ENCODE measurements around the gene CDC42BPB.
A peak's percentile ranks its signal among the peaks of the same experiment; 100 is the strongest.

Gene CDC42BPB

GRCh38 chr14:102907980-102908730 lies 149.2 kb downstream of the CDC42BPB start:
- no peak for ATAC-seq
- Mint-ChIP-seq H3K27me3 (no peaks in the 10 kb centered on the region), H3K27ac (peak overlapping the region; percentile 57), H3K9me3 (no peaks in the 10 kb centered on the region), H3K4me3 (no peak overlapping the region), H3K4me1 (peaks cover 35% of the 10 kb centered on the region), H3K36me3 (peaks cover 54% of the 10 kb centered on the region)

DNA sequence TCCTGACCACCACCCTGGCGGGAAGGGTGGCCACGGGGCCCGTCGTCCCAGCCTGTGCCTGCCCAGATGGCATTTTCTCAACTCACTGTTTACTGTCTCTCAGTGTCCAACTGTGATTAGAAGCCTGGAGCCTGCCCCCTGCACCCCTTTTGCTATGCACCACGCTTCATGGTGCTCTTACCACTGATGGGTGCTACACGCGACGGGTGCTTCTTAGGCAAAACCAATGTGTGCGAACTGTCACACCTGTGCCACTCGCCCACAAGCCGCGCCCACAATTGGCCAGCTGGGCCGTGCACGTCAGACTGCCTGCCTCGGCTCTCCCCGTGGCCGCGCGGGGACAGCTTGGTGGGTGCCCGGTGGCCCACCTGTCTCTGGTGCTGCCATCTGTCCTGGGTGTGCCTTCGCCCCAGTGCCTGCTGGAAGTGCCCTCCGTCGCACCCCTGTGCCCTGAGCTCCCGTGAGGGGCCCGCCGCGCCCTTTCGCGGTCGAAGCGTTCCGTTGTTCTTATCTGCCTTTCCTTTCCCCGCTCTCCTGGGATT lies 150.0 kb downstream of the CDC42BPB start:
- peaks cover 59% of the 10 kb centered on the region for H3K36me3 Mint-ChIP-seq
- H3K4me3 Mint-ChIP-seq: no peak overlapping the region
- peaks cover 36% of the 10 kb centered on the region for H3K4me1 Mint-ChIP-seq
- H3K27me3 Mint-ChIP-seq: no peaks in the 10 kb centered on the region
- ATAC-seq: peak; percentile 27
- no peaks in the 10 kb centered on the region for H3K9me3 Mint-ChIP-seq
- peak overlapping the region; percentile 57 for H3K27ac Mint-ChIP-seq

DNA sequence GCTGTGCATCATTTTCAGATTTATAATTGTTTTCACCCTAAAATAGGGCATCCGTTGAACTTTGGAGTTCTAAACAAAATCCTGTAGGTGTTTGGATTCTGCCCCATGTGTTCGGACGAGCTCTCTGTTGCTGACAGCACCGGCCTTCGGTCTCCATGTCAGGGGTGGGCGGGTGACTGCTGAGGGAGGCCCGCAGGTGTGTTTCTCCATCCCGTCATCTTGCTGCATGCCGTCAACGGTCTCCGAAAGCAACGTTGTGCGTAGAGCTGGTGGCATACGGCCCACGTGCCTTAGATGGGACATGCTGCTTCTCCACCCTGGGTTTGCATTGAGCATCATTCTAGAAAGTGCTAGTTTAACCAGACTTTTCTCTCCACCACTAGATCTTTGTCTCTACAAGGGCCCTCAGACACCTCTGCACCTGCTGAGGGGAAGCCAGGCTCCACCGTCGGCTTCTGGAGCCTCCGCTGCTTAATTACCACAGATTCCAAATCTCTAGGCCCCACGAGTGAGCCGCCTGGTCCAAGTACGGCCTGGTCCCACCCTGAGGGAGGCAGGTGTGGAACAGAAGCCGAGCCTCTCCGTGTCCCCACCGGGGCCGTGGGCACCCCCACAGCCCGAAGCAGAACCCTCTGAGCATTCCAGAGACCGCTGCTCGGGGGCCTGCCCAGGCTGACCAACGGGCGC lies 150.6 kb downstream of the CDC42BPB start:
- Mint-ChIP-seq H3K27me3 (no peaks in the 10 kb centered on the region), H3K4me1 (peaks cover 40% of the 10 kb centered on the region), H3K9me3 (no peaks in the 10 kb centered on the region), H3K27ac (no peak overlapping the region), H3K4me3 (no peak overlapping the region), H3K36me3 (peaks cover 59% of the 10 kb centered on the region)
- ATAC-seq: no peak

GRCh38 chr14:102905116-102906108 lies 151.9 kb downstream of the CDC42BPB start:
- H3K27ac Mint-ChIP-seq: no peak overlapping the region
- H3K4me1 Mint-ChIP-seq: peaks cover 53% of the 10 kb centered on the region
- H3K4me3 Mint-ChIP-seq: no peak overlapping the region
- no peak for ATAC-seq
- no peaks in the 10 kb centered on the region for H3K9me3 Mint-ChIP-seq
- no peaks in the 10 kb centered on the region for H3K27me3 Mint-ChIP-seq
- H3K36me3 Mint-ChIP-seq: peaks cover 50% of the 10 kb centered on the region

DNA sequence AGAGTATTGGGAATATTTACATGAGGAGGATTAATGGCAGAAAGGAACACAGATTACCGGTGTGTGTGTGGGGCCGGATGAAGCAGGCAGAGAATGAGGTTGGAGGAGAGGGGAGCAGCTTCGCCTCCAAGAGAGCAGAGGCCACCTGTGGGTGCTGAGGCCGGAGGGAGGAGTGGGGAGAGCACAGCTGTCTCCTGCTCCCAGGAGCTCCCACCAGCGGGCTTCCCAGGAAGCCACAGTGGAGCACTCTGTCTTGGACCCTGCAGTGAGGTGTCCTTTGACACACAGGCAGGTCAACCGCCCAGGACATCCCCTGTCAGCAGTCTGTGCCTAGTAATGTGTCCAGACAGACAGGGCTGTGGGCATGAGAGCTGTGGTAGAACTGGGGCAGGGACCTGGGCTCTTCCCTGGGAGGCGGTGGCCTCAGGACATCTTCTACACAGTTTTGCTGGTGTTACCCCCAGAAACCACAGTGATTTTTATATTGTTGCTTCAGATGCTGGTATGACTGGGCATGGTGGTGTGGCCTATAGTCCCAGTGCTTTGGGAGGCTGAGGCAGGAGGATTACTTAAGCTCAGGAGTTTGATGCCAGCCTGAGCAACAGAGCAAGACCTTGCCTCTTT lies 153.3 kb downstream of the CDC42BPB start:
- Mint-ChIP-seq H3K27me3 (no peaks in the 10 kb centered on the region), H3K36me3 (peaks cover 58% of the 10 kb centered on the region), H3K9me3 (no peaks in the 10 kb centered on the region), H3K27ac (peak overlapping the region; percentile 87), H3K4me1 (peaks cover 65% of the 10 kb centered on the region), H3K4me3 (no peak overlapping the region)
- no peak for ATAC-seq

- peaks cover 63% of the 10 kb centered on the region for H3K36me3 Mint-ChIP-seq
- H3K27ac Mint-ChIP-seq: peak overlapping the region; percentile 87
- no peak for ATAC-seq
- H3K9me3 Mint-ChIP-seq: no peaks in the 10 kb centered on the region
- H3K4me1 Mint-ChIP-seq: peaks cover 71% of the 10 kb centered on the region
- no peaks in the 10 kb centered on the region for H3K27me3 Mint-ChIP-seq
- H3K4me3 Mint-ChIP-seq: no peak overlapping the region
These were observed 154.0 kb downstream of the CDC42BPB start for GRCh38 chr14:102903248-102903888.

DNA sequence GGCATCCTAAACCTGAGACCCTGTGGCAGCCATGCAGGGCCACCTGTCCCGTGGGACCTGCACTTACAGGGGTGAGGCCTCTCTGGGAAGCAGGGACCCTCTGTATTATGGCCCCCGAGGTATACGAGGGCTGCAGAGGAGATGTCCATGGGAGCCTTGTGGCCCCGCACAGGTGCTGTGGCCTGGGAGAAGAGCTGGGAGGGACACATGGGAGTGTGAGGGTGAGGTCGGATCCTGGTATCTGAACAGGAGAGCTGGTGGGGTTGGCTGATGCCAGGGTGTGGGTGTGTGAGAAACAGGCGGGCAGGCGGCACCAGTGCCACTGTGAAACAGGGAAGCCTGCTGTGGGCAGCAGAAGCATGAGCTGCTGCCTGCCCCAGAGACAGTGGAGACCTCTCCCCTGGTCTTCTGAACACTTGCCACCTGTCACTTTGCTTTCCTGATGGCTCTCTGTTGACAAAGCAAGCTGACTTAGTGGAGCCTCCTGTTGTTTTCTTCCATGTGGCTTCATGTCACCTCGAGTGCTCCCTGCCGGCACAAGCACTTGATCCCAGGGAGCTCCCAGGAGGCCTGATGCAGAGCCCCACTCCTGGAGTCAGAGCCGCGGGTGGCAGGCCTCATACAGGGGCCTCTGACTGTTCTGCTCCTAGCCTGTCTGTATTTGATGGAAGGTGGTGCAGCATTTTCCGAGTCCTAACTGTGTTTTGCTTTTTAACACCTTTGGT lies 154.7 kb downstream of the CDC42BPB start:
- Mint-ChIP-seq H3K27me3 (no peaks in the 10 kb centered on the region), H3K4me1 (peaks cover 72% of the 10 kb centered on the region), H3K27ac (peak overlapping the region; percentile 87), H3K4me3 (no peak overlapping the region), H3K9me3 (no peaks in the 10 kb centered on the region), H3K36me3 (peaks cover 62% of the 10 kb centered on the region)
- no peak for ATAC-seq

DNA sequence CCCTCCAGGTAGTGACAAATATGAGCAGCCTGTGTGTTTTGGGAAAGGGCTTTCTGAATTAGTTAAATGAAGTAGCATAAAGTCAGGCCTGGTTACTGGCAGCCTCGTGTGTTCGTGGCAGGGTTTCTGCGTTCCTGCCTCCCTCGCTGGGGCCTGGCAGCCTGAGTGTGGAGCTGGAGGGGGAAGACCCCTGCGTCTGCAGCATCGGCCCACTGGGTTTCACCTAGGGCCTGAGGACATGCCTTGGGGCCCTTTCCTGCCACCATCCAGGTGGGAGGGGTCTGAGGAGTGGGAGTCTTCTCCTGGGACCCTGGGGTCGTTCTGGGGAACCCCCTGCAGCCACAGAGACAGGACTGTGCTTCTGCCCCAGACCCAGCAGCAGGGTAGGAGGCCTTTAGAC lies 155.3 kb downstream of the CDC42BPB start:
- peaks cover 75% of the 10 kb centered on the region for H3K4me1 Mint-ChIP-seq
- peak; percentile 3 for ATAC-seq

GRCh38 chr14:102901633-102902032 lies 155.7 kb downstream of the CDC42BPB start:
- peaks cover 60% of the 10 kb centered on the region for H3K36me3 Mint-ChIP-seq
- ATAC-seq: peak; percentile 94
- no peaks in the 10 kb centered on the region for H3K27me3 Mint-ChIP-seq
- peak overlapping the region; percentile 55 for H3K4me3 Mint-ChIP-seq
- H3K27ac Mint-ChIP-seq: peak overlapping the region; percentile 87
- H3K4me1 Mint-ChIP-seq: peaks cover 76% of the 10 kb centered on the region
- no peaks in the 10 kb centered on the region for H3K9me3 Mint-ChIP-seq

More for the DNA sequence above, 155.3 kb downstream of the CDC42BPB start:
- no peaks in the 10 kb centered on the region for H3K27me3 Mint-ChIP-seq
- H3K9me3 Mint-ChIP-seq: no peaks in the 10 kb centered on the region
- peak overlapping the region; percentile 87 for H3K27ac Mint-ChIP-seq
- peaks cover 60% of the 10 kb centered on the region for H3K36me3 Mint-ChIP-seq
- peak overlapping the region; percentile 55 for H3K4me3 Mint-ChIP-seq

DNA sequence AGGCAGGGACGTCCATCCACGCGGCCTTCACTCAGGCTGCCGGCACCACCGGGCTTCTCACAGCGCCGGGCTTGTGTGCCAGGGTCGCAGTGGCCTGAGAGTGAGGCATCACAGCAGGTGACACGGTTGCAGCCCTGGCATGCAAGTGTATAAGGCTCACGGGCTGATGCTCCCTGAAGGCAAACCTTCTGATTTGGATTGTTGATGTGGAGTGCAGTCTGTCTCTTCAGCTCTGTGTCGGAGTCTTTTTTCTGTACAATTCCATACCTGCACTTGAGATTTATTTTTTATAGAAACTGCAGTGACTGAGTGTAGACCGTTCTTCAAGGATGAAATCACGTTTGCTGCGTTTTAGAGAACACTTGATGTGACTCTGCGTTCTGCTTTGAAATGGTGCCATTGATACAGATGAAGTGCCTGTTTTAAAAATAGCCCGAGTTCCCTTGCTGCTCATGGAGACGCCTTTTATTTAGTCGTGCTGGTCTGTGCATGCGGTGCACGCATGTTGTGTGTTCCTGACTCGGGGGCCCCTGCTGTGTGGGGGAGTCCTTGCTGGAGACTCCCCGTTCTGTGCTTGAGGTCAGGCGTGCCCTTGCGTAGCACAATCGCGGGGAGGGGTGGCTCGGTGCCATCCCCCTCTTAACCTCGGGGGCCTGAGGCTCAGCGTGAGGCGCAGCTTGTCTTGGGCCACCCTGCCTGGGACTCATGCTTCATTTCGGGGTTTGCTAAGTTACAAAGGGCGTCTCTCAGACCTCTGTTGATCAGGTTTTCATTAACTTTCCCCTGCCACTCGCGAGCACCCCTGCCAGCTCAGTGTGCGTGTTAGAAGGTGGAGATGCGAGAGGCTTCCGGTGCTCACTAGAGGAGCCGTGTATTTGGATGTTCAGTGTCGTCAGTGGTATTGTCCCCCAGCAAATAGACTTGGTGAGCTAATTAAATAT lies 156.4 kb downstream of the CDC42BPB start:
- peak; percentile 81 for ATAC-seq
- H3K4me1 Mint-ChIP-seq: peaks cover 81% of the 10 kb centered on the region
- peak overlapping the region; percentile 55 for H3K4me3 Mint-ChIP-seq

GRCh38 chr14:102899516-102899900 lies 157.8 kb downstream of the CDC42BPB start:
- Mint-ChIP-seq H3K27me3 (no peaks in the 10 kb centered on the region), H3K27ac (peak overlapping the region; percentile 87), H3K4me3 (peak overlapping the region; percentile 59), H3K9me3 (no peaks in the 10 kb centered on the region), H3K36me3 (peaks cover 65% of the 10 kb centered on the region), H3K4me1 (peaks cover 82% of the 10 kb centered on the region)
- ATAC-seq: no peak

More for the DNA sequence above, 156.4 kb downstream of the CDC42BPB start:
- Mint-ChIP-seq H3K27me3 (no peaks in the 10 kb centered on the region), H3K27ac (peak overlapping the region; percentile 87), H3K9me3 (no peaks in the 10 kb centered on the region), H3K36me3 (peaks cover 63% of the 10 kb centered on the region)

DNA sequence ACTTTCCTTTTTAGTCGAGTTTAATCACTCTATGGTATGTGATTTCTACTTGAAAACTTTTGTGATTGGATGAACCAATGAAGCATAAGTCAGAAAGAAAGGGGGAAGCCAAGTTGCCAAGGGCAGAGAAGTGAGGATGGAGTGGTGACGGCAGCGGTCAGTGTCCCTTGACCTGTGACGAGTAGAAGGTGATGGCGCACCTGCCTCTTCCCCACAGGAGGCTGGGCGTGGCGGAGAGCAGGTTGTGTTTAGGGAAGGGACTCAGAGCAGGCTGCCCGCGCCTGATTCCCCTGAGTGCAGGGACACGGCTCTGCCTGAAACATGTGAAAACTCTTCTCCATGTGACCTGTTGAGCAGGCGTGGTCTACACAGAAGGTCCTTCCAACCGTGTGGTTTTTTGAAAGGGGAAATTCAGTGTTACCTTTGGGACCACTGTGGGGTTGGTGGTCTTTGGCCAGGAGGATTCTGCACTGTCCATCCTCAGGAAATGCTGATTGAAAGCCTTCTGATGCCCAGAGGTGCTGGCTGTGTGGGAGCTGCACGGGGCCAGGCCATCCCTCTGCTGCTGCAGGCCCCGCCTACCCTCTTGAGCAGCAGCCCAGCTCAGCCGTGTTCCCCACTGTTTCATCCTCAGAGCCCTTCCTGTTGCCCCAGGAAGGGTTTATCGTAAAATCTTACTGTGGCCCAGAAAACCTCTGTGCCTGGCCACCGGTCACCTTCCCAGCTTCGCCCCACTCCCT lies 158.4 kb downstream of the CDC42BPB start:
- peaks cover 65% of the 10 kb centered on the region for H3K36me3 Mint-ChIP-seq
- H3K27ac Mint-ChIP-seq: peak overlapping the region; percentile 87
- ATAC-seq: peak; percentile 60
- no peaks in the 10 kb centered on the region for H3K9me3 Mint-ChIP-seq
- H3K4me1 Mint-ChIP-seq: peaks cover 77% of the 10 kb centered on the region
- H3K27me3 Mint-ChIP-seq: no peaks in the 10 kb centered on the region
- peak overlapping the region; percentile 59 for H3K4me3 Mint-ChIP-seq

Data from stimulated activated memory B cell treated with anti-CD40 and anti-IgM and Interleukin-4, amounts not matched to agents 10 μg/mL and 1 μg/mL and 100 μg/mL, for 72 hours (primary cell).